ENCODE measurements around the gene DAZL. TPM values are rescaled to one million over a fixed set of nuclear protein-coding genes. Genes with fewer than 3 reads are reported as not detected.

DAZL gene
- total and polyA plus RNA-seq, 10 of the 15 experiments (the other 5 are each of a cell fraction or from before 2014, with no cell fraction given): 0.04 to 0.48 (median 0.13) TPM; not detected in 1

GRCh38 chr3:16595778-16596177 lies 9.4 kb downstream of the DAZL start (continued):
- TF ChIP-seq, protein P1, sequence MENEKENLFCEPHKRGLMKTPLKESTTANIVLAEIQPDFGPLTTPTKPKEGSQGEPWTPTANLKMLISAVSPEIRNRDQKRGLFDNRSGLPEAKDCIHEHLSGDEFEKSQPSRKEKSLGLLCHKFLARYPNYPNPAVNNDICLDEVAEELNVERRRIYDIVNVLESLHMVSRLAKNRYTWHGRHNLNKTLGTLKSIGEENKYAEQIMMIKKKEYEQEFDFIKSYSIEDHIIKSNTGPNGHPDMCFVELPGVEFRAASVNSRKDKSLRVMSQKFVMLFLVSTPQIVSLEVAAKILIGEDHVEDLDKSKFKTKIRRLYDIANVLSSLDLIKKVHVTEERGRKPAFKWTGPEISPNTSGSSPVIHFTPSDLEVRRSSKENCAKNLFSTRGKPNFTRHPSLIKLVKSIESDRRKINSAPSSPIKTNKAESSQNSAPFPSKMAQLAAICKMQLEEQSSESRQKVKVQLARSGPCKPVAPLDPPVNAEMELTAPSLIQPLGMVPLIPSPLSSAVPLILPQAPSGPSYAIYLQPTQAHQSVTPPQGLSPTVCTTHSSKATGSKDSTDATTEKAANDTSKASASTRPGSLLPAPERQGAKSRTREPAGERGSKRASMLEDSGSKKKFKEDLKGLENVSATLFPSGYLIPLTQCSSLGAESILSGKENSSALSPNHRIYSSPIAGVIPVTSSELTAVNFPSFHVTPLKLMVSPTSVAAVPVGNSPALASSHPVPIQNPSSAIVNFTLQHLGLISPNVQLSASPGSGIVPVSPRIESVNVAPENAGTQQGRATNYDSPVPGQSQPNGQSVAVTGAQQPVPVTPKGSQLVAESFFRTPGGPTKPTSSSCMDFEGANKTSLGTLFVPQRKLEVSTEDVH (IDR thresholded peaks at IDR 0.05; ENCODE audit: low read depth, partially characterized antibody): no peak
- TF ChIP-seq, protein P2, sequence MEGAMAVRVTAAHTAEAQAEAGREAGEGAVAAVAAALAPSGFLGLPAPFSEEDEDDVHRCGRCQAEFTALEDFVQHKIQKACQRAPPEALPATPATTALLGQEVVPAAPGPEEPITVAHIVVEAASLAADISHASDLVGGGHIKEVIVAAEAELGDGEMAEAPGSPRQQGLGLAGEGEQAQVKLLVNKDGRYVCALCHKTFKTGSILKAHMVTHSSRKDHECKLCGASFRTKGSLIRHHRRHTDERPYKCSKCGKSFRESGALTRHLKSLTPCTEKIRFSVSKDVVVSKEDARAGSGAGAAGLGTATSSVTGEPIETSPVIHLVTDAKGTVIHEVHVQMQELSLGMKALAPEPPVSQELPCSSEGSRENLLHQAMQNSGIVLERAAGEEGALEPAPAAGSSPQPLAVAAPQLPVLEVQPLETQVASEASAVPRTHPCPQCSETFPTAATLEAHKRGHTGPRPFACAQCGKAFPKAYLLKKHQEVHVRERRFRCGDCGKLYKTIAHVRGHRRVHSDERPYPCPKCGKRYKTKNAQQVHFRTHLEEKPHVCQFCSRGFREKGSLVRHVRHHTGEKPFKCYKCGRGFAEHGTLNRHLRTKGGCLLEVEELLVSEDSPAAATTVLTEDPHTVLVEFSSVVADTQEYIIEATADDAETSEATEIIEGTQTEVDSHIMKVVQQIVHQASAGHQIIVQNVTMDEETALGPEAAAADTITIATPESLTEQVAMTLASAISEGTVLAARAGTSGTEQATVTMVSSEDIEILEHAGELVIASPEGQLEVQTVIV (IDR thresholded peaks at IDR 0.05; ENCODE audit: borderline replicate concordance, partially characterized antibody): no peak
- TF ChIP-seq CHD4 (IDR thresholded peaks at IDR 0.05): no peak
- no peak for TF ChIP-seq SUZ12 (IDR thresholded peaks at IDR 0.05; ENCODE audit: unreplicated experiment)
- TF ChIP-seq, protein P3, sequence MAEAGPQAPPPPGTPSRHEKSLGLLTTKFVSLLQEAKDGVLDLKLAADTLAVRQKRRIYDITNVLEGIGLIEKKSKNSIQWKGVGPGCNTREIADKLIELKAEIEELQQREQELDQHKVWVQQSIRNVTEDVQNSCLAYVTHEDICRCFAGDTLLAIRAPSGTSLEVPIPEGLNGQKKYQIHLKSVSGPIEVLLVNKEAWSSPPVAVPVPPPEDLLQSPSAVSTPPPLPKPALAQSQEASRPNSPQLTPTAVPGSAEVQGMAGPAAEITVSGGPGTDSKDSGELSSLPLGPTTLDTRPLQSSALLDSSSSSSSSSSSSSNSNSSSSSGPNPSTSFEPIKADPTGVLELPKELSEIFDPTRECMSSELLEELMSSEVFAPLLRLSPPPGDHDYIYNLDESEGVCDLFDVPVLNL (IDR thresholded peaks at IDR 0.05; ENCODE audit: low read depth, low read length): no peak
- no peak for TF ChIP-seq ZBTB33 (IDR thresholded peaks at IDR 0.05)
